ENCODE results near the gene NMNAT2.

NMNAT2 gene

GRCh38 chr1:183363972-183364371 is 54.2 kb downstream of the NMNAT2 start:
- DNase-seq = no peak

DNA sequence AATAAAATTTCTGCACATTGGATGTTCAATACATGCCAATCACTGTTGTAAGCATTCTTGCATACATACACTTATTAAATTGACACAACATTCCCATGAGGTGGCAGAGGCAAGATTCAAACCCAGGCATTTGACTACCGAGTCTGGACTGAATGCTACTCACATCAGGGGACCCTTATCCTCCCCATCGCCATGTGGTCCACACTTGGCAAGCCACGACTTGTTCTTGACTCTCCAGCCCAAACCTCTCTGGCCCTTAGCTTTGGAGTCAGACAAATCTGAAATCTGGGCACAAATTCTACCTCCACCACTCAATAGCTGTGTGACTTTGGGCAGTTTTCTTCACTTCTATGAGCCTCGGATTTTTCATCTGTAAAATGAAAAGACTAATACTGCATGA is 57.1 kb downstream of the NMNAT2 start:
- no peak for DNase-seq

DNA sequence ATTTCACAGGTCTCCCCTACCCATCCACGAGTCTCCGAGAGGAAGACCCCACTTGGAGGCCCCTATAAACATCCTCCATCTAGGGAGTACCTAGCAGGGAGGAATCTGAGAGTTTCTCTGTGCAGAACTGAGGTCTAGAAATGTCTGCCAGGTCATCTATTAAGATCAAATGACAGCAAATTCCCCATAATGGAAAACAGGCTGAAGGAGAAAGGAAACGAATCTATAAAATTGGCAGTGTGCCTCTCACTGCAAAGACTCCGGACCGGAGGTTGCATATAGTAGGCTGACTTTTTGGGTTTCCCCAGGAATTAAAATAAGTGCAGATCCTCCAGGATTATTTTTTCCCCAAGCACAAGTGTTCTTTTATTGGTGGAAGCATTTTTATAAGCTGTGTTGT is 57.7 kb downstream of the NMNAT2 start:
- no peak for DNase-seq

GRCh38 chr1:183356534-183357182 is 61.5 kb downstream of the NMNAT2 start:
- no peak for DNase-seq

- DNase-seq = no peak
These were observed 62.4 kb downstream of the NMNAT2 start for GRCh38 chr1:183355797-183356196.

DNA sequence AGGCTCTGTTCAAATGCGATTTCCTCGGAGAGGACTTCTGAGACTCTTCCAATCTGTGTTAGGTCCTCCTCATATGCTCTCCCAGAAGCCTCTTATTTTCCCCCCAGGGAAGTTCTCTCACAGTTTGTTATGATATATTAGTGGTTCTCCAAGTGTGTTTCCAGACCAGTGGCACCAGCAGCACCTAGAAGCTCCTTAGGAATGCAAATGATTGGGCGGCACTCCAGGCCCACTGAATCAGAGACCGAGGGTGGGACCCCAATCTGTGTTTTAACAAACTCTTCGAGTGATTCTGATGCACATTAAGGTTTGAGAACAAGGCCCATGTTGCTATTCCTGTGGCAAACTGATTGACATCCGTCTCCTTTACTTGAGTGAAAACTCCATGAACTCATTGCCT is 63.0 kb downstream of the NMNAT2 start:
- DNase-seq = no peak

DNA sequence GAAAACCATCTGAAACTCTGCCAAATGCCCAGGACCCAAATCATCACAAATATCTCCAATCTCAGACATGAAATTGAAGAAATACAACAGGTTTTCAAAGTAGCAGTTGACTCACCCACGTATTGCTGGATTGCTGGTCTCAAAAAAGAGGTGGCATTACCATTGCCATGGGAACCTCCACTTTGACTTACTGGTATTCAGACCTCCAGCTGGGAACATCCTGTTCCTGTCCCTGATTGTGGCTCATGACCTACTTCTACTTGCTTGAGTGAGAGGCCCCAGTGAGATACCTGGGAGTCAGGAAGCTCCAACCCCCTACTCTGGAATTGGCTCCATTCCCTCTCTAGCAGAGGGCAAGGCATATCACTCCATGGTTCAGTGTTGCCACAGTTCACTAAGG is 64.6 kb downstream of the NMNAT2 start:
- DNase-seq = no peak

DNA sequence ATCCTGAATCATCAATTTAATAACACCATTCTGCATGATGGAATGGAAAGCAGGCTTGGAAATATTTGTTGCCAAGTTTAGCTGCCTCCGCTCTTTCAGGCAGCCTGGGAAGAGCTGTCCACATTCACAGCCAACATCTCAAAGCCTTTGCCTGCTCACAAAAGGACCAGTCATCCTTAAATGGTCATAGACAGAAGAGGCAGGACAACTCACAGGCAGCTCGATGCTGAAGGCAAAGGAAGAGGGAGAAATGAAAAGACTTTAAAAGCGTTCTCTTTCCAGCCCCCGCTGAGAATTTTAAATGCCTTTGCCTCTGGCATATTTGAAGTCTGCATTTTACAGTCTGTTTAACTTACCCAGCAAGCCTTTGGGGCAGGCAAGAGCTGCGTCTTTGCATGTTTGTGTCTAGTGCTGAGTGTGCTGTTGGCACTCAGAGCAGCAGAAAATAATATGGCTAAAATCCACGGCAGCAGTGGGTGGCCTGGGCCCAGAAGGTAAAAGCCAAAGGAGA is 68.9 kb downstream of the NMNAT2 start:
- no peak for DNase-seq

GRCh38 chr1:183346276-183346732 is 71.9 kb downstream of the NMNAT2 start:
- DNase-seq = no peak

DNA sequence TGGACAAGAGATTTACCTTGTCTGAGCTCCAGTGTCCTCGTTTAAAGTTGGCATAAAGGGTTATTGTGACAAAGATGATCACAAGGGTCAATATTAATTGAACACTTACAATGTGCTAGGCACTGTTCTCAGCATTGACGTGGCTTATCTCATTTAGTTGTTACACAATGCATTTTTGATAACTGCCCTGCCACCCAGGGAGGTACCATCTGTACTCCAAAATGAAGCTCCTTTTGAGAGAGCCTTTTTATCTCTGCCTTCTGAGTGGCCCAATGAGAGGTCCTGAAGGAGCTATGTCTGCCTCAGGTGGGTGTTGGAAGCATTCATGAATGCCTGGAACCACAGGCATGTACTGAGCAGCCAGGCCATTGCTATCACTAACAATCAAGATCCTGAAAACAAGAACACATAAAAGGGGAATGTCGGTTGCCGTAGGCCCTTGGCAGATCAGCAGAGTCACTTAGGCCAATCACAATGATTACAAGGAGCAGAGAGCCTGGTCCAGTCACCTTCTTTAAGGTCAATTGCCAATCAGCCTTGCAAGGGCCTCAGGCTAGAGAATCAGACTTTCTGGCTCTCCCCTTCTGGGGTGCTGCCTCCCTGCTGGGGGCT is 78.5 kb downstream of the NMNAT2 start:
- DNase-seq = no peak

- no peak for DNase-seq
These were observed 87.0 kb downstream of the NMNAT2 start for GRCh38 chr1:183331091-183331742.

DNA sequence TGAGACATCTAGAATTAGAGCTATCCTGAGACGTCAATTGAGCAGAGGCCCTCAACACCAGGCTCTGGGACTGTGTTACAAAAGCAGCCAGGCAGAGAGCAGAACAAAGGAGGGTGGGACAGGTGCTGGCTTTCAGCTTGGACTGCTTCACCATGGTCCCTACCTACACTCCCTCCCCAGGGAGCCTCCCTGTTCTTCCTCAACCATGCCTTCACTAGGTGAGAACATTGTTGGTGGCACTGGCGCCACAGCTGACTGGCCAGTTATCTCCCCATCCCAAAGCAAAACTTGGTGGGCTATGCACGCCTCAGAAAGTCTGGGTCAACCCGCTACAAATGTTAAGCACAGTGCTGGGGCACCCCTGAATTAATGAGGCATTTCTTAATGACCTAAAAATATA is 87.8 kb downstream of the NMNAT2 start:
- no peak for DNase-seq

- DNase-seq = no peak
These were observed 89.8 kb downstream of the NMNAT2 start for GRCh38 chr1:183328371-183328770.

GRCh38 chr1:183327434-183328290 is 90.5 kb downstream of the NMNAT2 start:
- no peak for DNase-seq

- DNase-seq = no peak
These were observed 94.1 kb downstream of the NMNAT2 start for GRCh38 chr1:183323849-183324683.

- no peak for DNase-seq
These were observed 98.6 kb downstream of the NMNAT2 start for GRCh38 chr1:183319606-183320005.

DNA sequence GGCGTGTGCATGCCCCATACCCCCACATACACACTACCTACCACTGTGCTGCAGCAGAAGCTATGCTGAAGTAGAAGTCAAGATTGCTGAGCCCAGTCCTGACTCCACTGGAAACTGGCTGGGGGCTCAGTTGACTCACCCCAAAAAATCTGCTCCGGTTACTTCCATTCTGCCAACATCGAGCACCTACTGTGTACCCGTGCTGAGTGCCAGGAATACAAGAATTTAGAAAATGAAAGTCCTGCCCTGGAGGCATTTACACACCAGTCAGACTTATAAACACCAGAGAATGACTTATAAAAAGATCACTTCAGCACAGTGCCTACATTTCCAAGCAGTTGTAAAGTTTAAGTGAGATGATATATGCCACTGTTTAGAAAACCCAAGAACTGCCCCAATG is 99.1 kb downstream of the NMNAT2 start:
- DNase-seq = no peak

GRCh38 chr1:183318433-183318832 is 99.7 kb downstream of the NMNAT2 start:
- no peak for DNase-seq

DNA sequence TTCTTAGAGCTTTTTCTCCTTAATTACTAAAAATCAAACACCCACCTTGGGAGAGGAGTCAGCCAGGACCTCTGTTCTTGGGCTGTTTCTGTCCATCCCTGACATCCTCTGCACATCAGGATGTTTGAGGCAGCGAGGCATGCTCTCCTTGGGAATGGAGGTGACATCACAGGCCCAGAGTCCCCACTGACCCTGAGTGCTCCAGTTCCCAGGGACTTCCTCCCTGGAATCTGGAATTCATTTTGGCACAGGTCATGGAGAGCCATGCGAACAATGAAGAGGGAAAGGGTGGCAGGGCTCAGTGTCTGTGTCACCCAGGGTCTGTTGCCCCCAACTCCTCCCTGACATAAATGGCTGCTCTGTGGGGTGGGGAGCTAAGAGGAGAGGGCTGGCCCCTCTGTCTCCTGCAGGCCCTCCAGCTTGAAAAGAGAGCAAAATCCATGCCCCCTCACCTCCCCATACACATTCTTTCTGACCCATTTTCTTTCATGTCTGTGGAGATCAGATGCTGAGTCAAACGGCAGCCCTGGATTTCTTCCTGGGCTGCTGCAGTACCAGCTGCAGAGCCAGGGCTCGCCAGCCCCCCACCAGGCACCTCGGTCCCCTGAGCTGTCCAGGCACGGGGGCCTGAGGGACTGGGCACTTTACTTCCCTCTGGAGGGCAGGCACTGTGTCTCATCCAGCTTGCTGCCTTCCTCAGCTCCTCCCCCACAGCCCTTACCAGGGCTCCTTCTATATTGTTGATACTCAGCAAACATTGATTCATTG is 102.0 kb downstream of the NMNAT2 start:
- no peak for DNase-seq

GRCh38 chr1:183313063-183313462 is 105.1 kb downstream of the NMNAT2 start:
- DNase-seq = no peak

- no peak for DNase-seq
These were observed 107.3 kb downstream of the NMNAT2 start for GRCh38 chr1:183310753-183311479.

Measured in GF-D8 (cell line).